CD14-positive monocyte (primary cell): ENCODE measurements around the gene ELMO1. TPM values are rescaled to one million over a fixed set of nuclear protein-coding genes. Genes with fewer than 3 reads are reported as not detected.

Experiments used
- DNase-seq, 3 donors: peaks; one replicate each; pipeline ENCODE4 v3.0.0-alpha.2; 2011 to 2022
- H2AFZ ChIP-seq: 2 replicates; pipeline ENCODE4 v1.6.0; 2012; ENCODE audit warnings: mild to moderate bottlenecking, low read depth, low read length, inconsistent platforms; ENCODE audit not compliant: insufficient read depth, poor library complexity, severe bottlenecking
- H3K27ac ChIP-seq, 2 donors: 1 replicate in 1 of 2; 2 replicates in 1 of 2; pipeline ENCODE4 v1.5.1; 2012 to 2013; ENCODE audit warnings: low read length in 2 of 2, control low read depth in 1 of 2, inconsistent platforms in 1 of 2, low read depth in 1 of 2, mild to moderate bottlenecking in 1 of 2
- H3K27me3 ChIP-seq, 2 donors: one replicate each; pipeline versions ENCODE4 v1.6.0 to v1.6.1; 2011 to 2013; ENCODE audit warnings: low read length in 2 of 2; ENCODE audit not compliant: control insufficient read depth in 2 of 2, insufficient read depth in 2 of 2
- H3K36me3 ChIP-seq, 2 donors: replicated peaks in 1 of 2; 1 replicate in 1 of 2; 2 replicates in 1 of 2; pipeline versions ENCODE4 v1.5.1 to v1.6.1; 2012 to 2013; ENCODE audit warnings: low read length in 2 of 2, control low read depth in 1 of 2, inconsistent platforms in 1 of 2, mild to moderate bottlenecking in 1 of 2; ENCODE audit not compliant: insufficient read depth in 2 of 2, control insufficient read depth in 1 of 2
- H3K4me1 ChIP-seq, 2 donors: 1 replicate in 1 of 2; 2 replicates in 1 of 2; pipeline versions ENCODE4 v1.5.1 to v1.6.1; 2012 to 2013; ENCODE audit warnings: low read length in 2 of 2, control low read depth in 1 of 2, inconsistent platforms in 1 of 2, mild to moderate bottlenecking in 1 of 2, moderate library complexity in 1 of 2; ENCODE audit not compliant: insufficient read depth in 2 of 2, control insufficient read depth in 1 of 2
- H3K4me2 ChIP-seq: replicated peaks from 2 replicates; pipeline ENCODE3; 2012; ENCODE audit warnings: low read length, moderate library complexity, mild to moderate bottlenecking; ENCODE audit not compliant: poor library complexity, severe bottlenecking; ENCODE audit errors: extremely low read depth
- H3K4me3 ChIP-seq, 3 experiments: fragments of 200-600 bp in 1 of 3; sonication (generic) in 1 of 3; replicated peaks in 1 of 3; 1 replicate in 2 of 3; 2 replicates in 1 of 3; pipeline ENCODE4 v1.5.1; 2011 to 2013; ENCODE audit warnings: low read length in 3 of 3, mild to moderate bottlenecking in 3 of 3, control low read depth in 2 of 3, low read depth in 2 of 3, inconsistent platforms in 1 of 3, moderate library complexity in 1 of 3
- H3K79me2 ChIP-seq: 2 replicates; pipeline ENCODE4 v1.6.0; 2012; ENCODE audit warnings: mild to moderate bottlenecking, control low read depth, inconsistent platforms, low read length, moderate library complexity; ENCODE audit not compliant: insufficient read depth
- H3K9ac ChIP-seq: 2 replicates; pipeline ENCODE4 v1.6.0; 2017; ENCODE audit warnings: low read length, mild to moderate bottlenecking; ENCODE audit not compliant: insufficient read depth, poor library complexity, severe bottlenecking
- H3K9me3 ChIP-seq, 2 donors: replicated peaks in 1 of 2; 1 replicate in 1 of 2; 2 replicates in 1 of 2; pipeline versions ENCODE4 v1.5.1 to v1.6.1; 2012 to 2013; ENCODE audit warnings: low read length in 2 of 2, control low read depth in 1 of 2; ENCODE audit not compliant: control insufficient read depth in 1 of 2, insufficient read depth in 1 of 2
- H4K20me1 ChIP-seq: 2 replicates; pipeline ENCODE4 v1.6.0; 2012; ENCODE audit warnings: mild to moderate bottlenecking, low read length, control low read depth, moderate library complexity; ENCODE audit not compliant: insufficient read depth
- H3K27ac Mint-ChIP-seq, 7 donors: one replicate each; pipeline ENCODE4 v1.8.0; 2020; ENCODE audit warnings: mild to moderate bottlenecking in 7 of 7, mixed read lengths in 7 of 7, moderate library complexity in 6 of 7, inconsistent platforms in 2 of 7
- H3K27me3 Mint-ChIP-seq, 3 donors: one replicate each; pipeline ENCODE4 v1.8.0; 2021 to 2022; ENCODE audit warnings: low read depth in 3 of 3, mild to moderate bottlenecking in 3 of 3, mixed read lengths in 3 of 3, moderate library complexity in 3 of 3, inconsistent platforms in 1 of 3
- H3K36me3 Mint-ChIP-seq, 2 donors: one replicate each; pipeline ENCODE4 v1.8.0; 2020; ENCODE audit warnings: mixed read lengths in 2 of 2, inconsistent platforms in 1 of 2, mild to moderate bottlenecking in 1 of 2
- H3K4me1 Mint-ChIP-seq: one replicate; pipeline ENCODE4 v1.8.0; 2020; ENCODE audit warnings: mild to moderate bottlenecking, mixed read lengths
- H3K4me3 Mint-ChIP-seq, 2 donors: one replicate each; pipeline ENCODE4 v1.8.0; 2020; ENCODE audit warnings: mild to moderate bottlenecking in 2 of 2, mixed read lengths in 2 of 2, moderate library complexity in 1 of 2
- H3K9me3 Mint-ChIP-seq, 7 donors: one replicate each; pipeline ENCODE4 v1.8.0; 2020 to 2022; ENCODE audit warnings: mixed read lengths in 7 of 7, mild to moderate bottlenecking in 6 of 7, moderate library complexity in 6 of 7, inconsistent platforms in 2 of 7
- WGBS: methylation state at CpG from one replicate; pipeline ENCODE4 v1.1.5; 2013; ENCODE audit warnings: missing lambda C conversion rate; ENCODE audit not compliant: insufficient coverage; 5-methylcytosine and 5-hydroxymethylcytosine counted together
- intact Hi-C, 2 donors: fragments of 100-400 bp; cut with micrococcal nuclease; formaldehyde crosslinking; loops; one replicate each; pipeline versions ENCODE4 v1.15.0 to v1.15.1; 2023
- polyA plus RNA-seq, 3 donors: library from polyadenylated mRNA; depleted of rRNA in 1 of 3; unstranded in 2 of 3; stranded (reverse) in 1 of 3; fragments of 300-500 nt in 2 of 3; fragments of >200 nt in 1 of 3; fragmentation: Illumina TruSeq in 2 of 3; gene quantifications; 1 replicate in 2 of 3; 2 replicates in 1 of 3; pipeline ENCODE4 v1.2.3, GENCODE V29; 2012 to 2021
- TF ChIP-seq, protein P1 (sequence below): fragments of 200-600 bp; IDR thresholded peaks from one replicate; pipeline ENCODE4 v1.8.0; 2022; ENCODE audit warnings: antibody characterized with exemption, mild to moderate bottlenecking

Gene ELMO1
- polyA plus RNA-seq, 3 donors: 46.6 to 50.2 (median 46.7) TPM

DNA sequence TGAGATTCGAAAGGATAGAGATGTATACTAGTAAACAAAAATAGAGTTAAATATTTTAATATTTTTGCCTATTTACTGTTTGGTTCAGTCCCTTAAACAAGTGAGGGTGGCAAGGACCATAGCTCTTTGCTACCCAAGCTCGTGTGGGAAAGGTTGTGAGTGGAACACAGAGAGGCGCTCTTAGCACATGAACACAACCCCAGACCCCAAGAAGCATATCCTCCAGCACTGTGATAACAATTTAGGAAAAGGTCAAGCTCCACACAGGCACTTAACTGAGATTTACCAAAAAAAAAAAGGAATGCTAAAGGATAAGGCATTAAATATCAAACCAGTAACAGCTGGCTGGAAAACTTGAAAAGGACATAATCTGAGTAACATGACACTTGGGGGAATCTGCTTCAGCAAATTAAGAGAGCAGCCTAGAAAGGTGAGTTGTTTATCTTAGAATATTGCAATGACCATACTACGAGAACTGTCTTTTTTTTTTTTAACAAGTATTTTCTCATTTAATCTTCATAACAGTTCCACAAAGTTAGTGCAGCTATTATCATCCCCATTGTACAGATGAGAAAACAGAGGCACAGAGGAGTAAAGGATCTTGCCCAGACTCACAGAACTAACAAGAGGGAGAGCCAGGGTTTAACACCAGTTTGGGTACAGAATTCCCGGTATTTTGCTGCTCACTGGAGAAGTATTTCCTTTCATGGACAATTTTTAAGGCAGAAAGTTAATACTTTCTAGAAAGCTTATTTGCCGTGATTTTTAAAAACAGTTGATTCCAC lies 420.9 kb downstream of the ELMO1 start:
- Histone ChIP-seq H3K9ac (no peak overlapping the region), H3K27me3 (no peaks in the 10 kb centered on the region), H3K4me3 (no peak overlapping the region), H3K4me2 (no peak overlapping the region), H4K20me1 (peaks cover 29% of the 10 kb centered on the region), H3K36me3 (peaks cover 3 to 8% of the 10 kb centered on the region in 2 donors), H3K4me1 (peaks cover 5 to 13% of the 10 kb centered on the region in 2 donors), H3K79me2 (no peaks in the 10 kb centered on the region), H3K27ac (no peak overlapping the region), H3K9me3 (no peaks in the 10 kb centered on the region), H2AFZ (no peak overlapping the region)
- intact Hi-C loops: no loop called here
- no peak for DNase-seq
- no CpG with 5 or more reads among the region's 6 CpGs for whole genome bisulfite sequencing
- no peak overlapping the region for H3K27ac Mint-ChIP-seq
- no peaks in the 10 kb centered on the region for H3K9me3 Mint-ChIP-seq
- H3K4me3 Mint-ChIP-seq: no peak overlapping the region
- H3K36me3 Mint-ChIP-seq: peaks cover 33 to 38% of the 10 kb centered on the region in 2 donors
- H3K4me1 Mint-ChIP-seq: peaks cover 14% of the 10 kb centered on the region
- H3K27me3 Mint-ChIP-seq: no peaks in the 10 kb centered on the region
- TF ChIP-seq, protein P1, sequence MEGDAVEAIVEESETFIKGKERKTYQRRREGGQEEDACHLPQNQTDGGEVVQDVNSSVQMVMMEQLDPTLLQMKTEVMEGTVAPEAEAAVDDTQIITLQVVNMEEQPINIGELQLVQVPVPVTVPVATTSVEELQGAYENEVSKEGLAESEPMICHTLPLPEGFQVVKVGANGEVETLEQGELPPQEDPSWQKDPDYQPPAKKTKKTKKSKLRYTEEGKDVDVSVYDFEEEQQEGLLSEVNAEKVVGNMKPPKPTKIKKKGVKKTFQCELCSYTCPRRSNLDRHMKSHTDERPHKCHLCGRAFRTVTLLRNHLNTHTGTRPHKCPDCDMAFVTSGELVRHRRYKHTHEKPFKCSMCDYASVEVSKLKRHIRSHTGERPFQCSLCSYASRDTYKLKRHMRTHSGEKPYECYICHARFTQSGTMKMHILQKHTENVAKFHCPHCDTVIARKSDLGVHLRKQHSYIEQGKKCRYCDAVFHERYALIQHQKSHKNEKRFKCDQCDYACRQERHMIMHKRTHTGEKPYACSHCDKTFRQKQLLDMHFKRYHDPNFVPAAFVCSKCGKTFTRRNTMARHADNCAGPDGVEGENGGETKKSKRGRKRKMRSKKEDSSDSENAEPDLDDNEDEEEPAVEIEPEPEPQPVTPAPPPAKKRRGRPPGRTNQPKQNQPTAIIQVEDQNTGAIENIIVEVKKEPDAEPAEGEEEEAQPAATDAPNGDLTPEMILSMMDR: no peak

DNA sequence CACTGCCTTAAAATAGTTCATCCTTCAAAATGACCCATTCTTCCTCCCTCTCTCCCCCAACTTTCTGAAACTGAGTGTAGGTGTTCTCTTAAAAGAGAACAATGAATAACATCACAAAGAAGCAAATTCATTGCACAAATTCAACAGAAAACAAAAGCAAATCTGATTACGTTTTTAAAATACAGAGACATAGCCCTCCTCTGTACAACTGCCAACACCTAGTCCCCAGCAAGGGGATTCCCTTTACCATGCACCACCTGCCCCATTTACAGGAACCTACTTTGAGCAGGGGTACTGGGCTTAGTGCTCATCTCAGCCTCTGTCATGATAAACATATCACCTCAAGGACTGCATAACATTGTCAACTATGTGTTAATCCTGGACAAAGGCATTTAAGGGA lies 421.6 kb downstream of the ELMO1 start:
- Histone ChIP-seq H3K9me3 (no peaks in the 10 kb centered on the region), H3K79me2 (no peaks in the 10 kb centered on the region), H3K4me1 (peaks cover under 1 to 8% of the 10 kb centered on the region in 2 donors), H2AFZ (no peak overlapping the region), H3K9ac (no peak overlapping the region), H4K20me1 (peaks cover 25% of the 10 kb centered on the region), H3K27me3 (no peaks in the 10 kb centered on the region), H3K36me3 (peaks cover 3 to 5% of the 10 kb centered on the region in 2 donors), H3K4me2 (no peak overlapping the region), H3K4me3 (no peak overlapping the region), H3K27ac (no peak overlapping the region)
- DNase-seq: no peak
- no peaks in the 10 kb centered on the region for H3K27me3 Mint-ChIP-seq
- H3K9me3 Mint-ChIP-seq: no peaks in the 10 kb centered on the region
- no peak overlapping the region for H3K27ac Mint-ChIP-seq
- H3K4me1 Mint-ChIP-seq: peaks cover 8% of the 10 kb centered on the region
- intact Hi-C loops: no loop called here
- 100% methylated on average over 1 of the region's 1 CpG for WGBS
- no peak overlapping the region for H3K4me3 Mint-ChIP-seq
- peaks cover 29 to 34% of the 10 kb centered on the region in 2 donors for H3K36me3 Mint-ChIP-seq
- TF ChIP-seq, protein P1: no peak
